Measurements from ENCODE around the gene TMEM41A. TPM values are rescaled to one million over a fixed set of nuclear protein-coding genes. Genes with fewer than 3 reads are reported as not detected.

The TMEM41A gene
- total and polyA plus RNA-seq, 2 experiments from 2014 or later = 12.4 to 15.9 TPM

GRCh38 chr3:185488465-185488864 lies 10.4 kb downstream of the TMEM41A start:
- Mint-ChIP-seq H3K27ac (no peak overlapping the region), H3K27me3 (ENCODE audit: insufficient read depth, low read depth, poor library complexity) (no peaks in the 10 kb centered on the region), H3K9me3 (no peaks in the 10 kb centered on the region), H3K4me1 (no peaks in the 10 kb centered on the region), H3K36me3 (ENCODE audit: low read depth) (peaks cover 10% of the 10 kb centered on the region; the same call in 1 of the 3 replicates), H3K4me3 (no peak overlapping the region)
- Histone ChIP-seq H3K27ac (ENCODE audit: low read depth) (no peak overlapping the region), H3K9me2 (ENCODE audit: insufficient read depth) (no peaks in the 10 kb centered on the region), H2AFZ (no peak overlapping the region), H3F3A (replicated peaks; ENCODE audit: low read depth) (no peaks in the 10 kb centered on the region), H3K4me2 (no peak overlapping the region), H3K36me3 (ENCODE audit: insufficient read depth) (no peaks in the 10 kb centered on the region; the same call in 1 of the 2 replicates), H3K27me3 (ENCODE audit: insufficient read depth) (no peaks in the 10 kb centered on the region), H3K4me3 (no peak overlapping the region), H4K20me1 (replicated peaks; ENCODE audit: insufficient read depth) (peaks cover 5% of the 10 kb centered on the region; the same call in 1 of the 2 replicates), H3K79me2 (replicated peaks; ENCODE audit: insufficient read depth) (no peaks in the 10 kb centered on the region), H3K4me1 (ENCODE audit: insufficient read depth) (no peaks in the 10 kb centered on the region)
- TF ChIP-seq STAT1 (IDR thresholded peaks at IDR 0.05; ENCODE audit: unreplicated experiment) (no peak), ETS1 (IDR thresholded peaks at IDR 0.05) (no peak)
- DNase-seq (ENCODE audit: low spot score) (no peak), ATAC-seq (no peak)

GRCh38 chr3:185486394-185486793 lies 12.4 kb downstream of the TMEM41A start:
- Mint-ChIP-seq H3K4me3 (no peak overlapping the region), H3K9me3 (no peaks in the 10 kb centered on the region), H3K4me1 (peaks cover 3% of the 10 kb centered on the region; the same call in 1 of the 3 replicates), H3K27me3 (ENCODE audit: insufficient read depth, low read depth, poor library complexity) (no peaks in the 10 kb centered on the region), H3K27ac (no peak overlapping the region), H3K36me3 (ENCODE audit: low read depth) (peaks cover 5% of the 10 kb centered on the region; the same call in 1 of the 3 replicates)
- no peak overlapping the region for H3K4me3 ChIP-seq
- no peak overlapping the region for H2AFZ ChIP-seq
- ATAC-seq (no peak), DNase-seq (ENCODE audit: low spot score) (no peak)
- no peaks in the 10 kb centered on the region for H3K79me2 ChIP-seq (replicated peaks; ENCODE audit: insufficient read depth)
- H3F3A ChIP-seq (replicated peaks; ENCODE audit: low read depth) = no peaks in the 10 kb centered on the region
- H3K36me3 ChIP-seq (ENCODE audit: insufficient read depth) = no peaks in the 10 kb centered on the region; the same call in 1 of the 2 replicates
- no peaks in the 10 kb centered on the region for H3K9me2 ChIP-seq (ENCODE audit: insufficient read depth)
- no peaks in the 10 kb centered on the region for H3K27me3 ChIP-seq (ENCODE audit: insufficient read depth)
- no peaks in the 10 kb centered on the region; the same call in 1 of the 2 replicates for H4K20me1 ChIP-seq (replicated peaks; ENCODE audit: insufficient read depth)
- no peaks in the 10 kb centered on the region for H3K4me1 ChIP-seq (ENCODE audit: insufficient read depth)
- H3K27ac ChIP-seq (ENCODE audit: low read depth) = no peak overlapping the region
- H3K4me2 ChIP-seq = no peak overlapping the region
- TF ChIP-seq CREB1 (CRISPR knock-in tag; IDR thresholded peaks at IDR 0.05; ENCODE audit: low read depth) = no peak
- no peak for TF ChIP-seq NANOG (IDR thresholded peaks at IDR 0.05; ENCODE audit: borderline replicate concordance)
- no peak for TF ChIP-seq EZH2 (IDR thresholded peaks at IDR 0.05; ENCODE audit: low read depth, unreplicated experiment)
- no peak for TF ChIP-seq ZNF114 (CRISPR knock-in tag; IDR thresholded peaks at IDR 0.05)
- TF ChIP-seq ZNF331 (CRISPR knock-in tag; IDR thresholded peaks at IDR 0.05; ENCODE audit: low read depth) = no peak
- no peak for TF ChIP-seq POLR2AphosphoS5 (IDR thresholded peaks at IDR 0.05; ENCODE audit: low read depth)
- no peak for TF ChIP-seq JUNB (IDR thresholded peaks at IDR 0.05; ENCODE audit: unreplicated experiment)
- no peak for TF ChIP-seq STAT1 (IDR thresholded peaks at IDR 0.05; ENCODE audit: unreplicated experiment)
- no peak for TF ChIP-seq EZH2phosphoT487 (IDR thresholded peaks at IDR 0.05; ENCODE audit: unreplicated experiment)
- no peak for TF ChIP-seq CTCF (conservative IDR thresholded peaks at IDR 0.05; ENCODE audit: low read depth in 2 of 2)
- TF ChIP-seq, protein P1, sequence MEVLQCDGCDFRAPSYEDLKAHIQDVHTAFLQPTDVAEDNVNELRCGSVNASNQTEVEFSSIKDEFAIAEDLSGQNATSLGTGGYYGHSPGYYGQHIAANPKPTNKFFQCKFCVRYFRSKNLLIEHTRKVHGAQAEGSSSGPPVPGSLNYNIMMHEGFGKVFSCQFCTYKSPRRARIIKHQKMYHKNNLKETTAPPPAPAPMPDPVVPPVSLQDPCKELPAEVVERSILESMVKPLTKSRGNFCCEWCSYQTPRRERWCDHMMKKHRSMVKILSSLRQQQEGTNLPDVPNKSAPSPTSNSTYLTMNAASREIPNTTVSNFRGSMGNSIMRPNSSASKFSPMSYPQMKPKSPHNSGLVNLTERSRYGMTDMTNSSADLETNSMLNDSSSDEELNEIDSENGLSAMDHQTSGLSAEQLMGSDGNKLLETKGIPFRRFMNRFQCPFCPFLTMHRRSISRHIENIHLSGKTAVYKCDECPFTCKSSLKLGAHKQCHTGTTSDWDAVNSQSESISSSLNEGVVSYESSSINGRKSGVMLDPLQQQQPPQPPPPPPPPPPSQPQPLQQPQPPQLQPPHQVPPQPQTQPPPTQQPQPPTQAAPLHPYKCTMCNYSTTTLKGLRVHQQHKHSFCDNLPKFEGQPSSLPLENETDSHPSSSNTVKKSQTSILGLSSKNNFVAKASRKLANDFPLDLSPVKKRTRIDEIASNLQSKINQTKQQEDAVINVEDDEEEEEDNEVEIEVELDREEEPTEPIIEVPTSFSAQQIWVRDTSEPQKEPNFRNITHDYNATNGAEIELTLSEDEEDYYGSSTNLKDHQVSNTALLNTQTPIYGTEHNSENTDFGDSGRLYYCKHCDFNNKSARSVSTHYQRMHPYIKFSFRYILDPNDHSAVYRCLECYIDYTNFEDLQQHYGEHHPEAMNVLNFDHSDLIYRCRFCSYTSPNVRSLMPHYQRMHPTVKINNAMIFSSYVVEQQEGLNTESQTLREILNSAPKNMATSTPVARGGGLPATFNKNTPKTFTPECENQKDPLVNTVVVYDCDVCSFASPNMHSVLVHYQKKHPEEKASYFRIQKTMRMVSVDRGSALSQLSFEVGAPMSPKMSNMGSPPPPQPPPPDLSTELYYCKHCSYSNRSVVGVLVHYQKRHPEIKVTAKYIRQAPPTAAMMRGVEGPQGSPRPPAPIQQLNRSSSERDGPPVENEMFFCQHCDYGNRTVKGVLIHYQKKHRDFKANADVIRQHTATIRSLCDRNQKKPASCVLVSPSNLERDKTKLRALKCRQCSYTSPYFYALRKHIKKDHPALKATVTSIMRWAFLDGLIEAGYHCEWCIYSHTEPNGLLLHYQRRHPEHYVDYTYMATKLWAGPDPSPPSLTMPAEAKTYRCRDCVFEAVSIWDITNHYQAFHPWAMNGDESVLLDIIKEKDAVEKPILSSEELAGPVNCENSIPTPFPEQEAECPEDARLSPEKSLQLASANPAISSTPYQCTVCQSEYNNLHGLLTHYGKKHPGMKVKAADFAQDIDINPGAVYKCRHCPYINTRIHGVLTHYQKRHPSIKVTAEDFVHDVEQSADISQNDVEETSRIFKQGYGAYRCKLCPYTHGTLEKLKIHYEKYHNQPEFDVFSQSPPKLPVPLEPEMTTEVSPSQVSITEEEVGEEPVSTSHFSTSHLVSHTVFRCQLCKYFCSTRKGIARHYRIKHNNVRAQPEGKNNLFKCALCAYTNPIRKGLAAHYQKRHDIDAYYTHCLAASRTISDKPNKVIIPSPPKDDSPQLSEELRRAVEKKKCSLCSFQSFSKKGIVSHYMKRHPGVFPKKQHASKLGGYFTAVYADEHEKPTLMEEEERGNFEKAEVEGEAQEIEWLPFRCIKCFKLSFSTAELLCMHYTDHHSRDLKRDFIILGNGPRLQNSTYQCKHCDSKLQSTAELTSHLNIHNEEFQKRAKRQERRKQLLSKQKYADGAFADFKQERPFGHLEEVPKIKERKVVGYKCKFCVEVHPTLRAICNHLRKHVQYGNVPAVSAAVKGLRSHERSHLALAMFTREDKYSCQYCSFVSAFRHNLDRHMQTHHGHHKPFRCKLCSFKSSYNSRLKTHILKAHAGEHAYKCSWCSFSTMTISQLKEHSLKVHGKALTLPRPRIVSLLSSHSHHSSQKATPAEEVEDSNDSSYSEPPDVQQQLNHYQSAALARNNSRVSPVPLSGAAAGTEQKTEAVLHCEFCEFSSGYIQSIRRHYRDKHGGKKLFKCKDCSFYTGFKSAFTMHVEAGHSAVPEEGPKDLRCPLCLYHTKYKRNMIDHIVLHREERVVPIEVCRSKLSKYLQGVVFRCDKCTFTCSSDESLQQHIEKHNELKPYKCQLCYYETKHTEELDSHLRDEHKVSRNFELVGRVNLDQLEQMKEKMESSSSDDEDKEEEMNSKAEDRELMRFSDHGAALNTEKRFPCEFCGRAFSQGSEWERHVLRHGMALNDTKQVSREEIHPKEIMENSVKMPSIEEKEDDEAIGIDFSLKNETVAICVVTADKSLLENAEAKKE (CRISPR knock-in tag; IDR thresholded peaks at IDR 0.05) = no peak
